HepG2 (cell line): ENCODE measurements around the gene NBPF9. TPM values are rescaled to one million over a fixed set of nuclear protein-coding genes. Genes with fewer than 3 reads are reported as not detected.
"Not testable (repeated sequence)": the region's sequence is repeated elsewhere in the genome, so short reads cannot be mapped to it uniquely, and the experiment has no call there.

Experiments
- ATAC-seq: fragments of 200-7000 bp; cut with Tn5 transposase; 3 replicates; pipeline ENCODE4 v1.9.1; 2020; ENCODE audit warnings: mild to moderate bottlenecking, moderate library complexity
- BruUV-seq: library from RNA; stranded (reverse); fragments of 400-500 nt; replicated peaks from 2 replicates; lab custom pipeline; 2021; lab: Mats Ljungman, UMichigan
- CTCF ChIA-PET: fragments of 300-600 bp; formaldehyde crosslinking; extraction: SDS; loops from one replicate; lab custom pipeline; 2021; ENCODE audit warnings: low total read pairs, inconsistent platforms, low intra/inter-chr PET ratio; lab: Yijun Ruan, JAX
- POLR2A ChIA-PET: fragments of 350-600 bp; sonication (Branson Sonifier 250); formaldehyde crosslinking; loops from one replicate; lab custom pipeline; 2020; ENCODE audit warnings: antibody characterized with exemption, inconsistent platforms; lab: Yijun Ruan, JAX
- DNase-seq: peaks from one replicate; pipeline ENCODE4 v3.0.0-alpha.2; 2015; ENCODE audit warnings: low spot score
- FAIRE-seq: peaks from 3 replicates; lab custom pipeline; 2011; peaks lifted over from hg19 to GRCh38; lab: Jason Lieb, UNC
- H2AFZ ChIP-seq: one replicate; pipeline ENCODE4 v1.6.1; 2011; ENCODE audit warnings: low read length, inconsistent platforms
- H3K27ac ChIP-seq: fragments of 300-600 bp; 3 replicates; pipeline ENCODE4 v1.8.0; 2011; ENCODE audit warnings: mixed run types, mild to moderate bottlenecking, mixed read lengths, low read length, inconsistent platforms; ENCODE audit not compliant: insufficient read depth; ENCODE audit errors: extremely low read length
- H3K27me3 ChIP-seq, 2 experiments: fragments of 200-600 bp in 1 of 2; 2 replicates in 1 of 2; 3 replicates in 1 of 2; pipeline versions ENCODE4 v1.6.0 to v1.8.0; 2011; ENCODE audit warnings: low read length in 2 of 2, mild to moderate bottlenecking in 2 of 2, moderate library complexity in 2 of 2, inconsistent platforms in 1 of 2; ENCODE audit not compliant: insufficient read depth in 2 of 2, control insufficient read depth in 1 of 2
- H3K36me3 ChIP-seq, 2 experiments: fragments of 200-600 bp in 1 of 2; replicated peaks in 1 of 2; 2 replicates in 1 of 2; 3 replicates in 1 of 2; pipeline versions ENCODE4 v1.5.1 to v1.8.0; 2011; ENCODE audit warnings: low read length in 2 of 2, inconsistent platforms in 1 of 2; ENCODE audit not compliant: insufficient read depth in 2 of 2, control insufficient read depth in 1 of 2
- H3K4me1 ChIP-seq: 2 replicates; pipeline ENCODE4 v1.5.1; 2012; ENCODE audit warnings: low read length, inconsistent platforms; ENCODE audit not compliant: insufficient read depth
- H3K4me2 ChIP-seq: 2 replicates; pipeline ENCODE4 v1.6.0; 2011; ENCODE audit warnings: low read depth, low read length, inconsistent platforms
- H3K4me3 ChIP-seq, 3 experiments: fragments of 200-600 bp in 1 of 3; sonication (generic), shearing (Covaris generic) in 1 of 3; replicated peaks in 1 of 3; 2 replicates each; pipeline ENCODE4 v1.5.1; 2011 to 2016; ENCODE audit warnings: low read length in 3 of 3, inconsistent platforms in 2 of 3, low read depth in 2 of 3, mild to moderate bottlenecking in 2 of 3, control low read depth in 1 of 3, mixed read lengths in 1 of 3; ENCODE audit not compliant: insufficient read depth in 1 of 3
- H3K79me2 ChIP-seq: one replicate; pipeline ENCODE4 v1.6.1; 2011; ENCODE audit warnings: low read length, inconsistent platforms; ENCODE audit not compliant: insufficient read depth
- H3K9ac ChIP-seq: 2 replicates; pipeline ENCODE4 v1.6.0; 2011; ENCODE audit warnings: mild to moderate bottlenecking, low read depth, low read length, inconsistent platforms; ENCODE audit not compliant: insufficient read depth
- H3K9me3 ChIP-seq: 2 replicates; pipeline ENCODE4 v1.5.1; 2012; ENCODE audit warnings: mild to moderate bottlenecking, low read length
- H4K20me1 ChIP-seq: 2 replicates; pipeline ENCODE4 v1.6.0; 2011; ENCODE audit warnings: inconsistent platforms, mild to moderate bottlenecking, low read length, moderate library complexity; ENCODE audit not compliant: insufficient read depth
- CTCF ChIP-seq: sonication (generic); formaldehyde crosslinking; IDR thresholded peaks from 2 replicates; pipeline ENCODE4 v1.5.0; 2020; ENCODE audit warnings: mild to moderate bottlenecking, missing genetic modification reagents, moderate library complexity
- SALL1 ChIP-seq: sonication (generic); formaldehyde crosslinking; IDR thresholded peaks from 2 replicates; pipeline ENCODE4 v1.8.0; 2022; ENCODE audit warnings: mild to moderate bottlenecking, missing genetic modification reagents
- SPEN ChIP-seq: sonication (generic); formaldehyde crosslinking; IDR thresholded peaks from 2 replicates; pipeline ENCODE4 v1.5.1; 2020; ENCODE audit warnings: low read depth, mild to moderate bottlenecking, missing genetic modification reagents
- ZFX ChIP-seq: sonication (generic); formaldehyde crosslinking; IDR thresholded peaks from 2 replicates; pipeline ENCODE4 v1.4.0; 2020; ENCODE audit warnings: mild to moderate bottlenecking, low read depth, missing genetic modification reagents, moderate library complexity
- WGBS: methylation state at CpG from one replicate; pipeline ENCODE4 v1.1.6; 2017; ENCODE audit warnings: low lambda C conversion rate; 5-methylcytosine and 5-hydroxymethylcytosine counted together
- in situ Hi-C: cut with HindIII; loops from 2 replicates; pipeline ENCODE4 v1.10.0; 2017; ENCODE audit warnings: low pct_unique_long_range_greater_than_20kb; ENCODE audit not compliant: extremely low pct_ligation_motif_present
- intact Hi-C: fragments of 100-400 bp; cut with micrococcal nuclease; formaldehyde crosslinking; loops from one replicate; pipeline ENCODE4 v1.10.0; 2022; ENCODE audit not compliant: unreplicated experiment
- polyA plus RNA-seq, 8 experiments: library from polyadenylated mRNA; depleted of rRNA in 3 of 8; stranded (reverse) in 7 of 8; unstranded in 1 of 8; fragments of >200 nt; fragmentation: Illumina TruSeq in 4 of 8; extraction: Trizol in 4 of 8; gene quantifications; 2 replicates each; pipeline versions ENCODE4 v1.2.1 to v1.2.3, GENCODE V29; 2011 to 2016; ENCODE audit warnings: low read depth in 4 of 8, missing spikeins in 1 of 8, mixed read lengths in 1 of 8; ENCODE audit not compliant: insufficient read depth in 1 of 8
- total RNA-seq, 5 experiments: library from RNA; depleted of rRNA; stranded (reverse); fragments of >200 nt; fragmentation: Illumina TruSeq; extraction: Trizol; gene quantifications; 2 replicates each; pipeline ENCODE4 v1.2.3, GENCODE V29; 2016; ENCODE audit warnings: low read depth in 1 of 5
- TF ChIP-seq, protein P1 (sequence below): sonication (generic); formaldehyde crosslinking; IDR thresholded peaks from 2 replicates; pipeline ENCODE4 v1.5.0; 2020; ENCODE audit warnings: mild to moderate bottlenecking, missing genetic modification reagents, borderline replicate concordance
- TF ChIP-seq, protein P2 (sequence below): sonication (generic); formaldehyde crosslinking; IDR thresholded peaks from 2 replicates; pipeline ENCODE4 v1.4.0; 2020; ENCODE audit warnings: mild to moderate bottlenecking, missing genetic modification reagents

NBPF9 gene
- total and polyA plus RNA-seq, 2 of the 13 experiments (the other 11 are each of a cell fraction or from before 2014, with no cell fraction given), result 9.1 to 10.9 TPM

- TF ChIP-seq CTCF (CRISPR knock-in tag) (0 out of 2 replicates have a peak, but pooled peaks have one; percentile 5), SALL1 (CRISPR knock-in tag) (peak; percentile 15; the same call in 1 of the 2 replicates), SPEN (0 out of 2 replicates have a peak, but pooled peaks have one; percentile 30), ZFX (CRISPR knock-in tag) (peak; percentile 48; the same call in 1 of the 2 replicates)
- TF ChIP-seq, protein P1, sequence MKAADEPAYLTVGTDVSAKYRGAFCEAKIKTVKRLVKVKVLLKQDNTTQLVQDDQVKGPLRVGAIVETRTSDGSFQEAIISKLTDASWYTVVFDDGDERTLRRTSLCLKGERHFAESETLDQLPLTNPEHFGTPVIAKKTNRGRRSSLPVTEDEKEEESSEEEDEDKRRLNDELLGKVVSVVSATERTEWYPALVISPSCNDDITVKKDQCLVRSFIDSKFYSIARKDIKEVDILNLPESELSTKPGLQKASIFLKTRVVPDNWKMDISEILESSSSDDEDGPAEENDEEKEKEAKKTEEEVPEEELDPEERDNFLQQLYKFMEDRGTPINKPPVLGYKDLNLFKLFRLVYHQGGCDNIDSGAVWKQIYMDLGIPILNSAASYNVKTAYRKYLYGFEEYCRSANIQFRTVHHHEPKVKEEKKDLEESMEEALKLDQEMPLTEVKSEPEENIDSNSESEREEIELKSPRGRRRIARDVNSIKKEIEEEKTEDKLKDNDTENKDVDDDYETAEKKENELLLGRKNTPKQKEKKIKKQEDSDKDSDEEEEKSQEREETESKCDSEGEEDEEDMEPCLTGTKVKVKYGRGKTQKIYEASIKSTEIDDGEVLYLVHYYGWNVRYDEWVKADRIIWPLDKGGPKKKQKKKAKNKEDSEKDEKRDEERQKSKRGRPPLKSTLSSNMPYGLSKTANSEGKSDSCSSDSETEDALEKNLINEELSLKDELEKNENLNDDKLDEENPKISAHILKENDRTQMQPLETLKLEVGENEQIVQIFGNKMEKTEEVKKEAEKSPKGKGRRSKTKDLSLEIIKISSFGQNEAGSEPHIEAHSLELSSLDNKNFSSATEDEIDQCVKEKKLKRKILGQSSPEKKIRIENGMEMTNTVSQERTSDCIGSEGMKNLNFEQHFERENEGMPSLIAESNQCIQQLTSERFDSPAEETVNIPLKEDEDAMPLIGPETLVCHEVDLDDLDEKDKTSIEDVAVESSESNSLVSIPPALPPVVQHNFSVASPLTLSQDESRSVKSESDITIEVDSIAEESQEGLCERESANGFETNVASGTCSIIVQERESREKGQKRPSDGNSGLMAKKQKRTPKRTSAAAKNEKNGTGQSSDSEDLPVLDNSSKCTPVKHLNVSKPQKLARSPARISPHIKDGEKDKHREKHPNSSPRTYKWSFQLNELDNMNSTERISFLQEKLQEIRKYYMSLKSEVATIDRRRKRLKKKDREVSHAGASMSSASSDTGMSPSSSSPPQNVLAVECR (CRISPR knock-in tag), result peak; percentile 42; the same call in 1 of the 2 replicates
- TF ChIP-seq, protein P2, sequence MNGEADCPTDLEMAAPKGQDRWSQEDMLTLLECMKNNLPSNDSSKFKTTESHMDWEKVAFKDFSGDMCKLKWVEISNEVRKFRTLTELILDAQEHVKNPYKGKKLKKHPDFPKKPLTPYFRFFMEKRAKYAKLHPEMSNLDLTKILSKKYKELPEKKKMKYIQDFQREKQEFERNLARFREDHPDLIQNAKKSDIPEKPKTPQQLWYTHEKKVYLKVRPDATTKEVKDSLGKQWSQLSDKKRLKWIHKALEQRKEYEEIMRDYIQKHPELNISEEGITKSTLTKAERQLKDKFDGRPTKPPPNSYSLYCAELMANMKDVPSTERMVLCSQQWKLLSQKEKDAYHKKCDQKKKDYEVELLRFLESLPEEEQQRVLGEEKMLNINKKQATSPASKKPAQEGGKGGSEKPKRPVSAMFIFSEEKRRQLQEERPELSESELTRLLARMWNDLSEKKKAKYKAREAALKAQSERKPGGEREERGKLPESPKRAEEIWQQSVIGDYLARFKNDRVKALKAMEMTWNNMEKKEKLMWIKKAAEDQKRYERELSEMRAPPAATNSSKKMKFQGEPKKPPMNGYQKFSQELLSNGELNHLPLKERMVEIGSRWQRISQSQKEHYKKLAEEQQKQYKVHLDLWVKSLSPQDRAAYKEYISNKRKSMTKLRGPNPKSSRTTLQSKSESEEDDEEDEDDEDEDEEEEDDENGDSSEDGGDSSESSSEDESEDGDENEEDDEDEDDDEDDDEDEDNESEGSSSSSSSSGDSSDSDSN (CRISPR knock-in tag), result peak; percentile 55; the same call in 1 of the 2 replicates
Observed at GRCh38 chr1:149103109-149104081, at the start of gene NBPF9 (continued).

DNA sequence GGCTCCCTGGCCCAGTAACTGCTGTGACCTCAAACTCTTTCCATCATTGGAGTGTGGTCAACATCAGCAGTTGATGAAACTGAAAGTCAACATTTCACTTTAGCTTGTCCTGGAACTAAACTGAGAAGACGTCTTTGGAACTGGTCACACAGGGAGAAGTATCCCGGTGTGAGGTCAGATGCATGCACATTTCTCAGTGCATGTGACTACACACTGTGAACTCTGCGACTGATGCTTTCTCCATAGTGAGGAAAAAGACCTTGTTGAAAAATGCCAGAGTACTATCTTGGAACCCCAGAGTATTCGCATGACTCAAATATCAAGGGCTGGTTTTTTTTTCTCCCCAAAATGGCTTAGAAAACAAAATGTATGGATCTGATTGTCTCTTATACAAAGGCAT, 46.6 kb upstream of the NBPF9 start:
- POLR2A ChIA-PET, intact Hi-C loops, in situ Hi-C loops, ATAC-seq, H3K36me3 ChIP-seq, H3K4me3 ChIP-seq, BruUV-seq, FAIRE-seq, H3K9ac ChIP-seq, H3K27me3 ChIP-seq, H2AFZ ChIP-seq, H3K79me2 ChIP-seq, H4K20me1 ChIP-seq, CTCF ChIA-PET, H3K27ac ChIP-seq, H3K4me1 ChIP-seq, DNase-seq, H3K4me2 ChIP-seq, H3K9me3 ChIP-seq: not testable (repeated sequence)
- 57% methylated on average over 4 of the region's 4 CpGs for WGBS
